Suprapubic skin (tissue), 4 donors: ENCODE data around the gene HS3ST6. TPM values are rescaled to one million over a fixed set of nuclear protein-coding genes. Genes with fewer than 3 reads are reported as not detected.
"Not testable (repeated sequence)": the region's sequence is repeated elsewhere in the genome, so short reads cannot be mapped to it uniquely, and the experiment has no call there.

Experiments used
- DNase-seq, 2 donors: peaks; one replicate each; pipeline ENCODE4 v3.0.0-alpha.2; 2019; ENCODE audit warnings: low spot score in 2 of 2
- H3K27ac ChIP-seq: fragments of 200-600 bp; sonication (generic); one replicate; pipeline ENCODE4 v1.5.1; 2019
- H3K27me3 ChIP-seq: fragments of 200-600 bp; sonication (generic); one replicate; pipeline ENCODE4 v1.5.1; 2019
- H3K36me3 ChIP-seq: fragments of 200-600 bp; sonication (generic); one replicate; pipeline ENCODE4 v1.5.1; 2019
- H3K4me1 ChIP-seq: fragments of 200-600 bp; sonication (generic); one replicate; pipeline ENCODE4 v1.5.1; 2019
- H3K4me3 ChIP-seq: fragments of 200-600 bp; sonication (generic); one replicate; pipeline ENCODE4 v1.5.1; 2019; ENCODE audit warnings: mild to moderate bottlenecking
- H3K9me3 ChIP-seq: fragments of 200-600 bp; sonication (generic); one replicate; pipeline ENCODE4 v1.5.1; 2019
- CTCF ChIP-seq, 2 donors: fragments of 200-600 bp in 1 of 2; fragments of 450-650 bp in 1 of 2; sonication (generic) in 1 of 2; IDR thresholded peaks; one replicate each; pipeline ENCODE4 v1.5.1; 2016 to 2019; ENCODE audit warnings: antibody characterized with exemption in 2 of 2, mild to moderate bottlenecking in 1 of 2, moderate library complexity in 1 of 2
- EP300 ChIP-seq: sonication (generic); formaldehyde crosslinking; IDR thresholded peaks from one replicate; pipeline ENCODE4 v1.6.1; 2017; ENCODE audit warnings: antibody characterized with exemption
- POLR2A ChIP-seq, 2 donors: fragments of 450-650 bp; IDR thresholded peaks; one replicate each; pipeline ENCODE4 v1.6.1; 2017; ENCODE audit warnings: antibody characterized with exemption in 2 of 2, mild to moderate bottlenecking in 2 of 2, moderate library complexity in 2 of 2
- POLR2AphosphoS5 ChIP-seq, 3 donors: sonication (generic); formaldehyde crosslinking; IDR thresholded peaks; one replicate each; pipeline ENCODE4 v1.6.1; 2017; ENCODE audit warnings: antibody characterized with exemption in 3 of 3
- WGBS: methylation state at CpG from one replicate; pipeline ENCODE4 v1.1.5; 2018; 5-methylcytosine and 5-hydroxymethylcytosine counted together
- total RNA-seq, 4 donors: library from RNA; depleted of rRNA; stranded (reverse); fragments of >200 nt; gene quantifications; one replicate each; pipeline ENCODE4 v1.1.0, GENCODE V29; 2016

The HS3ST6 gene
- total RNA-seq, 4 donors from 2014 or later = 28.5 to 76.7 (median 58.5) TPM

- 61% methylated on average over 16 of the region's 16 CpGs for WGBS
- no peak overlapping the region for H3K27ac ChIP-seq
- H3K27me3 ChIP-seq = no peaks in the 10 kb centered on the region
- H3K36me3 ChIP-seq = no peaks in the 10 kb centered on the region
- no peak for TF ChIP-seq POLR2A (IDR thresholded peaks at IDR 0.05)
- no peak for TF ChIP-seq CTCF (IDR thresholded peaks at IDR 0.05)
- TF ChIP-seq POLR2AphosphoS5 (IDR thresholded peaks at IDR 0.05) = no peak
- no peak for TF ChIP-seq EP300
- H3K4me3 ChIP-seq = no peak overlapping the region
- H3K9me3 ChIP-seq = no peaks in the 10 kb centered on the region
- no peak for DNase-seq
- H3K4me1 ChIP-seq = peaks cover 17% of the 10 kb centered on the region
These were observed 28.0 kb downstream of the HS3ST6 start for GRCh38 chr16:1890024-1890707.

GRCh38 chr16:1887711-1888354 is 30.4 kb downstream of the HS3ST6 start:
- no peak overlapping the region for H3K4me3 ChIP-seq
- H3K27me3 ChIP-seq = peaks cover 2% of the 10 kb centered on the region
- DNase-seq = no peak
- 70% methylated on average over 14 of the region's 14 CpGs for WGBS
- H3K36me3 ChIP-seq = no peaks in the 10 kb centered on the region
- no peak for TF ChIP-seq EP300
- no peak for TF ChIP-seq POLR2AphosphoS5 (IDR thresholded peaks at IDR 0.05)
- TF ChIP-seq POLR2A (IDR thresholded peaks at IDR 0.05) = no peak
- no peak for TF ChIP-seq CTCF (IDR thresholded peaks at IDR 0.05)
- no peaks in the 10 kb centered on the region for H3K9me3 ChIP-seq
- H3K4me1 ChIP-seq = peaks cover 8% of the 10 kb centered on the region
- H3K27ac ChIP-seq = no peak overlapping the region

- H3K27ac ChIP-seq = no peak overlapping the region
- peak in 1 of 2 donors; percentile 24 for DNase-seq
- peaks cover 2% of the 10 kb centered on the region for H3K27me3 ChIP-seq
- H3K9me3 ChIP-seq = no peaks in the 10 kb centered on the region
- TF ChIP-seq POLR2A (IDR thresholded peaks at IDR 0.05) (no peak), CTCF (IDR thresholded peaks at IDR 0.05) (no peak), POLR2AphosphoS5 (IDR thresholded peaks at IDR 0.05) (no peak), EP300 (no peak)
- WGBS = 84% methylated on average over 5 of the region's 5 CpGs
- H3K4me3 ChIP-seq = no peak overlapping the region
- H3K4me1 ChIP-seq = no peaks in the 10 kb centered on the region
- H3K36me3 ChIP-seq = no peaks in the 10 kb centered on the region
These were observed 33.3 kb downstream of the HS3ST6 start for GRCh38 chr16:1884889-1885288.

GRCh38 chr16:1884155-1884760 is 34.0 kb downstream of the HS3ST6 start:
- 66% methylated on average over 13 of the region's 13 CpGs for WGBS
- Histone ChIP-seq H3K27ac (no peak overlapping the region), H3K9me3 (no peaks in the 10 kb centered on the region), H3K4me1 (no peaks in the 10 kb centered on the region), H3K27me3 (peaks cover 2% of the 10 kb centered on the region), H3K36me3 (no peaks in the 10 kb centered on the region), H3K4me3 (no peak overlapping the region)
- no peak for DNase-seq
- no peak for TF ChIP-seq EP300
- TF ChIP-seq CTCF (IDR thresholded peaks at IDR 0.05) = peak; percentile 15 to 16
- TF ChIP-seq POLR2AphosphoS5 (IDR thresholded peaks at IDR 0.05) = no peak

- not testable (repeated sequence) for H3K27ac ChIP-seq, H3K4me3 ChIP-seq, H3K9me3 ChIP-seq, H3K36me3 ChIP-seq, H3K4me1 ChIP-seq
- H3K27me3 ChIP-seq = peaks cover 13% of the 10 kb centered on the region
- DNase-seq = peak in 1 of 2 donors; percentile 26
- WGBS = 91% methylated on average over 9 of the region's 9 CpGs
These were observed 37.0 kb downstream of the HS3ST6 start for GRCh38 chr16:1881172-1881571.
